GM18868 (cell line): Measurements from ENCODE around the gene CFAP20DC.
"Not testable (repeated sequence)": the region's sequence is repeated elsewhere in the genome, so short reads cannot be mapped to it uniquely, and the experiment has no call there.

Source experiments
- ATAC-seq: cut with Tn5 transposase; IDR thresholded peaks from one replicate; pipeline ENCODE4 v1.9.1; 2021; ENCODE audit warnings: mild to moderate bottlenecking, moderate library complexity; ENCODE audit not compliant: unreplicated experiment

CFAP20DC gene

GRCh38 chr3:58880182-58880581 is 169.6 kb downstream of the CFAP20DC start:
- ATAC-seq: peak; percentile 68

- ATAC-seq: peak; percentile 92
Observed at GRCh38 chr3:58874795-58875194, 175.0 kb downstream of the CFAP20DC start.

GRCh38 chr3:58874248-58874741 is 175.5 kb downstream of the CFAP20DC start:
- ATAC-seq: peak; percentile 59

- ATAC-seq: peak; percentile 72
Observed at GRCh38 chr3:58868097-58868779, 181.6 kb downstream of the CFAP20DC start.

- ATAC-seq: no peak
Observed at GRCh38 chr3:58867621-58868020, 182.2 kb downstream of the CFAP20DC start.

GRCh38 chr3:58866079-58866478 is 183.7 kb downstream of the CFAP20DC start:
- ATAC-seq: no peak

GRCh38 chr3:58864480-58864879 is 185.3 kb downstream of the CFAP20DC start:
- no peak for ATAC-seq

- ATAC-seq: no peak
Observed at GRCh38 chr3:58863206-58863605, 186.6 kb downstream of the CFAP20DC start.

GRCh38 chr3:58861551-58861950 is 188.3 kb downstream of the CFAP20DC start:
- ATAC-seq: no peak

GRCh38 chr3:58858126-58858525 is 191.7 kb downstream of the CFAP20DC start:
- no peak for ATAC-seq

- ATAC-seq: no peak
Observed at GRCh38 chr3:58857402-58857801, 192.4 kb downstream of the CFAP20DC start.

GRCh38 chr3:58848826-58849225 is 201.0 kb downstream of the CFAP20DC start:
- ATAC-seq: no peak

- not testable (repeated sequence) for ATAC-seq
Observed at GRCh38 chr3:58842050-58842747, 207.6 kb downstream of the CFAP20DC start.

- no peak for ATAC-seq
Observed at GRCh38 chr3:58840949-58841348, 208.9 kb downstream of the CFAP20DC start.

GRCh38 chr3:58839964-58840363 is 209.9 kb downstream of the CFAP20DC start:
- no peak for ATAC-seq

GRCh38 chr3:58839187-58839586 is 210.6 kb downstream of the CFAP20DC start:
- no peak for ATAC-seq

- no peak for ATAC-seq
Observed at GRCh38 chr3:58837856-58838255, 212.0 kb downstream of the CFAP20DC start.

GRCh38 chr3:58837141-58837843 is 212.5 kb downstream of the CFAP20DC start:
- ATAC-seq: no peak

GRCh38 chr3:58835086-58835485 is 214.7 kb downstream of the CFAP20DC start:
- ATAC-seq: no peak

GRCh38 chr3:58833491-58833890 is 216.3 kb downstream of the CFAP20DC start:
- ATAC-seq: no peak

GRCh38 chr3:58829321-58830000 is 220.4 kb downstream of the CFAP20DC start:
- ATAC-seq: no peak
